GM19395 (cell line): ENCODE results near the gene PXMP2.

Experiments
- ATAC-seq: cut with Tn5 transposase; IDR thresholded peaks from one replicate; pipeline ENCODE4 v1.9.1; 2021; ENCODE audit warnings: mild to moderate bottlenecking, moderate library complexity; ENCODE audit not compliant: unreplicated experiment

The PXMP2 gene

DNA sequence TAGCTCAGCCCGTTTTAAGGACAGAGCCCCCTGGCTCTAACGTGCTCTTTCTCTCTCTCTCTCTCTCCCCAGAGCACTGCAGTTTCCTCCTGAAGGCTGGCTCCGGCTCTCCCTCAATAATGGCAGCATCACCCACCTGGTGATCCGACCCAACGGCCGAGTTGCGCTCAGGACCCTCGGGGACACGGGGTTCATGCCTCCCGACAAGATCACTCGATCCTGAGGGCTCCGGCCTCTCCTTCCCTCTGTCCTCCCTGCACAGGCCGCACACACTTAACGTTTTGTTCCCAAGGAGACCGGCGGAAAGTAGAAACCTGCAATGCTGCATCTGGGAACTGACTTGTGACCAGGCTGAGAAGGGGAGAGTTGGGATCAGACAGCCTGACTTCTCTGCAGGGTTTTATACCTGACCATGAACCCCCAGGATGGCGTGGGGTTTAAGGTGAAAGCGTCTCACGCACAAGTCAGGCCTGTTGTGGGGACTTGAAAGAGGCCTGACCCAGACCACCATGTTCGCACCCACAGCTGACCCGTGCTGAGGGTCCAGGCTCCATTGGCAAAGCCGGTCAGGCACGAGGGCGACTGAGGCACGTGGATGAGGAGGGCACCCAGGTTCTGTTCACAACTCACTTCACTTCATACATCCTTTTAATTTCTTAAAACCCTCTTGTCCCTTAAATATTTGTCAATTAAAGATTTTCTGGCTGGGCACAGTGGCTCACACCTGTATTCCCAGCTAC lies 33.4 kb downstream of the PXMP2 start:
- no peak for ATAC-seq

DNA sequence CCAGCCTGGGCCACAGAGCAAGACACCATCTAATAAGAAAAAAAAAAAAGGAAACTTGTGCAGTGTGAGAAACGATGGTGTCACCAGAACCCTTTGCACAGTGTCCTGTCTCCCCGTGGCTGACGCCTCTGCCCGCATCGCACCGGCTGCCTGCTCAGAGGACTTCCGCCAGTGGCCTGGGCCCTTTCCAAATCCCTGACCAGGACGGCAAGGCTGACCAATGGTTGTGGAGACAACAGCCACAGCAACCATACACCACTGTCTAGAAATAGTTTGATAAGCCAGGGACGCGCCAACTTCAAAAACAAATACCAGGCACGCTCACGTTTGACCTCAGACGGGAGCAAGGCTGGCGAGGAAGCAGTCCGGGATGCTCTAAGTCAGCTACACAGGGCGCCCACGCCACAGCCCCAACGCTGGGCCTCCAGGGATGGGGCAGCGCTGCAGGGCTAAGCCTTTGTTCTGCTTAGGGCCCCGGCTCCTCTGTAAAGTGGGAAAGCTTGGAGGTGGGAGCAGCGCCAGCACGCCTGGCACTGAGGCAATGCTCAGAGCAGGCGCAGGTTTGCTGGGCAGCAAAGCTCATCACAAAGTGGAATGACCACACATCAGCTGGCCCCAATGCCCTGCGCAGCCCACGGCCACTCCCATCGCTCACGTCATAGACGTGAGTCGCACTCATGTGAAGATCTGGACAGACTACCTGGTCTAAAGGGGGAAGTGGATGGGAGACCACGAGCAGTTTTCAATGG lies 35.8 kb downstream of the PXMP2 start:
- no peak for ATAC-seq

DNA sequence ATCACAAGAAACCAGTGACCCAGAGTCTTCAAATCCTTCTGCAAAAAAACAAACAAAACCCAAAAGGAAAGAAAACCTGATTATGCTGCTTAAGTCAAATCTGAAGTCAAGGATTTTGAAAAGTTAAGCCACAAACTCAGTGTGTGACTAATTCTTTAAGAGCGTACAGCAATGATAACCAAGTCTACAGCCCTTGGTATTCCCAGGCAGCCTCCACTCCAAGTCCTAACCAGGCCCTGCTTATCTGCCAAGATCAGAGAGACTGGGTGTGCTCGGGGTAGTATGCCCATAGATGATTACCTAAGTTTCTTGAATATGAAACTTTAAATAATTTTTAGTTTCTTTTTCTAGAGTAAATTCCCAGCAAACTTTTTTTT lies 36.4 kb downstream of the PXMP2 start:
- no peak for ATAC-seq

DNA sequence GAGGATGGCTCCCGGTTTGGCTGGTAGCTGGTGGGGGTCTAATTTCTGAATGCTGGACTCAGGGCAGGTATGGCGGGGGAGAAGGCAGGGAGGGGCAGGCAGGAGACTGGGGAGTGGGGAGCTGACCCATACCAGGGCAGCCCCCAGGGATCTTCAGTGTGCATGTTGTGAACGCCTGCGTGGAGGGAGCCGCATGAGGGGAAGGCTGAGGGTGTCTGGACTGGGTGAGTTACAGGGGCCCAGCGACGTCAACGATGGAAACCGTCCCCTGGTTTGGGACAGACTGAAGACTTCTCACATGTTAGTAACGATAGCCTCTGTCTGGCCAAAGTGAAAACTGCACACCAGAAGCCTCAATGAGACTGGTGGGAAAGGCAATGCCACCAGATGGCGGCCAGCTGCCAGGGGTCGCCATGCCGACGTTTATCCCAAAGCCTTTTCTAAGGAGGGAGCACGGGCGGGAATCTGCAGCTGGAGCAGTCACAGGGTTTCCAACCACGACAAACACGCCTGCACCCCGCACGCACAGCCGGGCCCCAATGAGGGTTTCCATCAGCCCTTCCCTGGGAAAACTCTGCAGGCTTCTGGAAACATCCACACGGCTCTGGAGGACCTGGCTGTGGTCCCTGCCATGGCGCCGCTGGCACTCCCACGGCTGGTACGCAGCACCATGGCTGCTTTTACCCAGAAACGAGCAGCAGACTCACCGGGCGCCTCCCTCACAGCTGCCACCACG lies 37.3 kb downstream of the PXMP2 start:
- no peak for ATAC-seq

- ATAC-seq, result no peak
Observed at GRCh38 chr12:132726386-132726785, 39.0 kb downstream of the PXMP2 start.

DNA sequence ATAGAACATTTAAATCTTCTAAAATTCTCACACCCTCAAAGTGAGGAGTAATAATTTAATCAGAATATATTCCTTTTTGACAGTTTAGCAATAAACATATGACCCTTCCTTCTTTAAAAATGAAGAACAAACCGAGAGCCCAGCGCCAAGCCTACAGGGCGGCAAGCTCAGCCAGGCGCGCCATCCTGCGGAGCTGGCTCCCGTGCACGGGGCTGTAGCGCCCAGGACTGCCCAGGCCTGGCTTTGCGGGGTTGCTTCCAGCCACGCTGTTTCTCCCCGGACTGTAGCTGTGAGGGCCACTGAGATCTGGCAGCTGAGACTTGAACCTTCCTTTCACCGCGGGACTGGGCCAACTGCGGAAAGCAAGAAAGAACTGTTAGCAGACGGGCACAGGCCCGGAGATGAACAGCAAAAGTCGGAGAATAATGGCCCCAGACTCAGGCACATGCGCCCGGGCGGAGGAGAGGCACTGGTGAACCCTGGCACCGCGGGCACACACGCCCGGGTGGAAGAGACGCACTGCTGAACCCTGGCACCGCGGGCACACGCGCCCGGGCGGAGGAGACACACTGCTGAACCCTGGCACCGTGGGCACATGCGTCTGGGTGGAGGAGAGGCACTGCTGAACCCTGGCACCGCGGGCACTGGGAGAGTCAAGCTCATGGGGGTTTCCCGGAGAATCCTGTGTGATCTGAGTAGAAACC lies 39.9 kb downstream of the PXMP2 start:
- ATAC-seq, result no peak

DNA sequence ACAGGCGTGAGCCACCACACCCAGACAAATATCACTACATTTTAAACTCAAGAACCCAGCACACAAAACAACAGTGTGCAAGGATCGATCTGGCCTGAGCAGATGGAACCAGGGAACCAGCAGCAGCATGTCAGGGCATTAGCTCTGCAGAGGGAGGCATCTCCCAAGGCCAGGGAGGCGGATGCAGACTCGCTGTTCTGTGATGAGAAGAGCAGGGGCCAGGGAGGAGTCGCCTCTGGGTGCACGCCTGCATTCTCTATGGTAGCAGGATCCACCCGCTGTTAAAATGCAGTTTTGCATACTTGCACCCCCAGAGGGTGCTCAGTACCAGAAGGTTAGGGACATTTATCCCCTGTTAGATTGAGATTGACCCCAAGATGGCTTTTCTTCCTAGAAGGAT lies 41.1 kb downstream of the PXMP2 start:
- ATAC-seq, result no peak

DNA sequence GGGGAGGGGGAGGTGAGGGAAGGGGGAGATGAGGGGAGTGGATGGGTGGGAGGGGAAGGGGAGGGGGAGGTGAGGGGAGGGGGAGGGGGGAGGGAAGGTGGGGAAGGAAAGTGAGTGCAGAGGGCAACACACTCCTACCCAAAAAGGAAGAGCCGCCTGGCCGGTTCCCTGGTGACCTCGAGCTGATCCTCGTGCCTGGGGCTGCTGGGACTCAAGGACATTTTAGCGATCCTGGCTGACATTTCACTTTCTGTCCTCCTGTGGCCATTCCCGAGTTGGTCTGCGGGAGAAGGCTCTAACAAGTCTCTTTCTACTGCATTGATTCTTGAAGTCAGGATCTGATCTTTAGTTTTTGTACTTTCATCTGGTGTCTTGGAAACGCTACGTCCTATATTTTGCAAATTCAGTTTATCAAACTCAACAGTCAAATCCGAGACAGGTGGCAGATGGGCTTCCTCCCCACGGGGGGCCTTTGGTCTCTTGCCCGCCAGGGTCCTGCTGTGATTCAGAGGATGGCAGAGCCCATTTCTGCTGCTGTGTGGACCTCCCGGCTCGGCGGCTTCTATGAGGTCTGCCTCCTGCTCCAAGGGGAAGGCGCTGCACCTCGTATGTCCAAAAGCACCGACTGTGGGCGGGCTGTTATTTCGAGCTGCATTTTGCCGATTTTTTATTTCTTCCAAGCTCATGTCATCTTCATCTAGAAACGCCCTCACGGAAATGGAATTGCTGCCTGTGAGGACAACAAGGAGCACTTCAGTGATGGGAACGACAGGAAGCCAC lies 42.3 kb downstream of the PXMP2 start:
- no peak for ATAC-seq

DNA sequence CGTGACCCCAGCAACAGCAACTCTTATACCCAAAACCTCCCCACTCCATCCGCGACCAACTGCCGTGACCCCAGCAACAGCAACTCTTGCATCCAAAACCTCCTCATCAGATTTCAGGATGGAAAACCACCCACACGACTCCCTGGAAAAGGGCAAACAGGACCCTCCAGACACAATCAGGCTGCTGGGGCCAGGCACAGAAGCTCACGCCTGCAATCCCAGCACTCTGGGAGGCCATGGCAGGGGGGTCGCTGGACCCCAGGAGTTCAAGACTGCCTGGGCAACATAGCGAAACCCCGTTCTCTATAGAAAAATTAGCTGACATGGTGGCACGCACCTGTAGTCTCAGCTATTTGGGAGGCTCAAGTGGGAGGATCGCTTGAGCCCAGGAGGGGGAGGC lies 43.0 kb downstream of the PXMP2 start:
- no peak for ATAC-seq

- ATAC-seq, result no peak
Observed at GRCh38 chr12:132731574-132731973, 44.2 kb downstream of the PXMP2 start.

- no peak for ATAC-seq
Observed at GRCh38 chr12:132734206-132734605, 46.8 kb downstream of the PXMP2 start.

- no peak for ATAC-seq
Observed at GRCh38 chr12:132735496-132735895, 48.1 kb downstream of the PXMP2 start.

GRCh38 chr12:132736378-132736777 lies 49.0 kb downstream of the PXMP2 start:
- ATAC-seq, result no peak

DNA sequence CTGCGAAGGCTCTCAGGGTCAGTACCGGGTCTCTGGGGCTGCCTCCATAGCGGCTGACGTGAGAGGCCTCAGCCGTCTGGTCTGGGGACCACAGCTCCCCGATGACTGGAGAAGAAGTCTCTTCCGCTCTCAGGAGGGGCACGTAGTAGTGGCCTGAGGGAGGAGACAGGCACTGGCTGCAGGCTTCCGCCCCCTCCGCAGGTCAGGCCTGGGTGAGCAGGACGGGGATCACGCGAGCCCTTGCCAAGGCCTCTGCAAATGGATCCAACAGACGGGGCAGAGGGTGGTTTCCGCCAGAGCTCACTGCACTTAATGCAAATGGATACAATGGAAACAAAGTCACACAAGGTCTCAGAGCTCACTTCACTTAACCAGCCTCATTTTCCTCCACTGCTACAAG lies 49.5 kb downstream of the PXMP2 start:
- ATAC-seq, result no peak

- ATAC-seq, result no peak
Observed at GRCh38 chr12:132739600-132740312, 52.4 kb downstream of the PXMP2 start.

DNA sequence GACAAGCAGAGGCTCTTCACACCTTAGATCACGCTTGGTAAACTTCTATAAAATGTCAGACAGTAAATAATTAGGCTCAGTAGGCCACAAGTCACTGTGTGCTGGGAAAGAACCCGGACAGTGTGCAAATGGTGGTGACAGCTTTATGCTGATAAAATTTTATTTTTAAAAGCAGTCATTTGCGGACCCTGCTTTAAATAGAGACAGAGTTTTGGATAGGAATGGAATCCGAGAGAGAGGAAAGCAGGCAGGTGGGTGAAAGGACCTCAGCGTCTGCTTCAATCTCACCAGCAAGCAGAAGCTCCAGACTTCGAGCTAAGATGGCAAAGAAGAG lies 52.9 kb downstream of the PXMP2 start:
- ATAC-seq, result no peak

GRCh38 chr12:132740652-132741051 lies 53.3 kb downstream of the PXMP2 start:
- ATAC-seq, result no peak

GRCh38 chr12:132741620-132742019 lies 54.2 kb downstream of the PXMP2 start:
- ATAC-seq, result no peak

DNA sequence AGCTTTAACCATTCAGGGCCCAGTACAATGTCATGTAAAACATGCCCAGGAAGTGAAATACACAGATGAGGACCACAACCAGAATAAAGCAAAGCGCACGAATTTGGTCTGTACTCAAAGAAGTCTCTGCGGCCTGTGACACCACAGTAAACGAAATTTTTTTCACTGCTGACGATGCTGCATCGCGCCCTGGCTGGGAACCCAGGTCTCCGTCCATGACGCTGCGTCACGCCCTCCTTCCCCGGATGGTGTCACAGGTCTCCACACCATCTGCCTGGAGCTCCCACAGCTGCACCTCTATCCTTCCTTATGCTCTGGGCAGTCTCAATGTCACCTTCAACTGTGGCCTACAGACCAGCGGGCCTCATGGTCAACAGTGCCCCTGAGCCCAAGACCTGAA lies 56.4 kb downstream of the PXMP2 start:
- ATAC-seq, result no peak

DNA sequence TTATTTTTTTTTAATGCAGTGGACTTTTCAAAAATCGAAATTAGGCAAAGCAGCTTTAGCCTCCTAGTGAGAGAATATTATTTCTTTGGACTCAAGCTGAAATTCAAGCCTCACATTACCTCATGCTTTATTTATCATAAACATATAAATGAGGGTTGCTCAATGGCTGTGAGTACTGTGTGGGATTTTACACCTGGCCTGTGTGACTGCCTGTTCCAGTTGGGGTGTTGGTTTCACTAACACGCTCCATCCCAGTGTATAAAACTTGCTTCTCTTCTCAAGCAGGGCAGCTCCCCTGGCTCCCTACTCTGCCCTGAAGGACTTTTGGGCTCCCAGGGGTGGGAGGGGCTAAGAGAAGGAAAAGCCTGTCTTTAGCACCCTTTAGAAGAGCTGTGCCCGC lies 59.2 kb downstream of the PXMP2 start:
- ATAC-seq, result no peak
